Breast epithelium (tissue), 3 donors: ENCODE measurements around the gene UNC13C.

Source experiments
- CTCF ChIP-seq, 3 donors: fragments of 450-650 bp; IDR thresholded peaks; one replicate each; pipeline ENCODE4 v1.5.1; 2016 to 2017; ENCODE audit warnings: antibody characterized with exemption in 3 of 3, mild to moderate bottlenecking in 3 of 3, moderate library complexity in 3 of 3
- POLR2A ChIP-seq: fragments of 450-650 bp; IDR thresholded peaks from one replicate; pipeline ENCODE4 v1.6.1; 2016; ENCODE audit warnings: antibody characterized with exemption, mild to moderate bottlenecking, moderate library complexity
- POLR2AphosphoS5 ChIP-seq, 3 donors: sonication (generic); formaldehyde crosslinking; IDR thresholded peaks; one replicate each; pipeline ENCODE4 v1.6.1; 2017; ENCODE audit warnings: antibody characterized with exemption in 3 of 3

- TF ChIP-seq CTCF (IDR thresholded peaks at IDR 0.05) = no peak
- TF ChIP-seq POLR2AphosphoS5 (IDR thresholded peaks at IDR 0.05) = no peak
- TF ChIP-seq POLR2A = no peak
Measured at GRCh38 chr15:54599386-54599785, 621.1 kb downstream of the UNC13C start.
